OCI-LY3 (cell line): ENCODE data around the gene GART.

Experiments used
- H2AFZ ChIP-seq: fragments of 200-600, 300-600 bp; shearing (Covaris generic); 2 replicates; pipeline ENCODE4 v1.6.0; 2014; ENCODE audit warnings: antibody characterized with exemption, low read depth, low read length
- H3K27ac ChIP-seq: fragments of 200-600, 300-600 bp; sonication (generic); 2 replicates; pipeline ENCODE4 v1.5.1; 2014; ENCODE audit warnings: mild to moderate bottlenecking, low read length, moderate library complexity, mixed read lengths
- H3K27me3 ChIP-seq: fragments of 200-600, 300-600 bp; sonication (generic); 2 replicates; pipeline ENCODE4 v1.6.1; 2014; ENCODE audit warnings: low read depth, low read length, mixed read lengths
- H3K36me3 ChIP-seq: fragments of 200-600, 300-600 bp; sonication (generic); replicated peaks from 2 replicates; pipeline ENCODE3; 2014; ENCODE audit warnings: low read depth, low read length, mixed read lengths
- H3K4me1 ChIP-seq: fragments of 300-600, 200-600 bp; sonication (generic); 2 replicates; pipeline ENCODE4 v1.6.1; 2014; ENCODE audit warnings: low read length, mixed read lengths
- H3K4me2 ChIP-seq: fragments of 200-600, 300-600 bp; sonication (generic); 2 replicates; pipeline ENCODE4 v1.6.1; 2014; ENCODE audit warnings: low read length, mixed read lengths
- H3K4me3 ChIP-seq: fragments of 300-600, 200-600 bp; sonication (generic); 2 replicates; pipeline ENCODE4 v1.5.1; 2014; ENCODE audit warnings: antibody characterized with exemption, mild to moderate bottlenecking, low read length, moderate library complexity
- H3K79me2 ChIP-seq: fragments of 300-600, 200-600 bp; shearing (Covaris generic); 2 replicates; pipeline ENCODE4 v1.6.1; 2014; ENCODE audit warnings: mild to moderate bottlenecking, low read length, mixed read lengths
- H3K9ac ChIP-seq: fragments of 300-600, 200-600 bp; shearing (Covaris generic); 2 replicates; pipeline ENCODE4 v1.6.0; 2014; ENCODE audit warnings: mild to moderate bottlenecking, low read length, moderate library complexity
- H3K9me3 ChIP-seq: fragments of 200-600, 300-600 bp; shearing (Covaris generic); 2 replicates; pipeline ENCODE4 v1.6.1; 2014; ENCODE audit warnings: low read length, mixed read lengths; ENCODE audit not compliant: insufficient read depth
- H4K20me1 ChIP-seq: fragments of 200-600, 300-600 bp; sonication (generic); 2 replicates; pipeline ENCODE4 v1.6.1; 2016; ENCODE audit warnings: low read length, mixed read lengths; ENCODE audit not compliant: insufficient read depth
- CTCF ChIP-seq: fragments of 200-600, 300-600 bp; sonication (generic); IDR thresholded peaks from 2 replicates; pipeline ENCODE4 v1.5.1; 2014; ENCODE audit warnings: antibody characterized with exemption, low read length, low read depth
- EZH2phosphoT487 ChIP-seq: fragments of 200-600 bp; shearing (Covaris generic); IDR thresholded peaks from 2 replicates; pipeline ENCODE4 v1.6.1; 2018; ENCODE audit warnings: antibody characterized with exemption, mixed run types, low read depth

GART gene

GRCh38 chr21:33541105-33541711, 709 bp downstream of the GART start:
- Histone ChIP-seq H3K36me3 (peaks cover 34% of the 10 kb centered on the region), H3K4me2 (peak overlapping the region; percentile 78), H3K9me3 (no peaks in the 10 kb centered on the region), H3K9ac (peak overlapping the region; percentile 92), H4K20me1 (peaks cover 28% of the 10 kb centered on the region), H3K27ac (peak overlapping the region; percentile 93), H3K4me1 (peaks cover 21% of the 10 kb centered on the region), H3K4me3 (peak overlapping the region; percentile 85), H2AFZ (no peak overlapping the region), H3K79me2 (peaks cover 84% of the 10 kb centered on the region), H3K27me3 (no peaks in the 10 kb centered on the region)
- TF ChIP-seq EZH2phosphoT487 (no peak), CTCF (no peak)

- peak overlapping the region; percentile 85 for H3K4me3 ChIP-seq
- H3K27ac ChIP-seq: no peak overlapping the region
- H3K4me2 ChIP-seq: peak overlapping the region; percentile 78
- TF ChIP-seq EZH2phosphoT487: no peak
- no peak for TF ChIP-seq CTCF
- peaks cover 32% of the 10 kb centered on the region for H3K36me3 ChIP-seq
- H2AFZ ChIP-seq: no peak overlapping the region
- no peak overlapping the region for H3K9ac ChIP-seq
- no peaks in the 10 kb centered on the region for H3K27me3 ChIP-seq
- peaks cover 19% of the 10 kb centered on the region for H3K4me1 ChIP-seq
- peaks cover 83% of the 10 kb centered on the region for H3K79me2 ChIP-seq
- peaks cover 24% of the 10 kb centered on the region for H4K20me1 ChIP-seq
- H3K9me3 ChIP-seq: no peaks in the 10 kb centered on the region
Measured at GRCh38 chr21:33540711-33541104, 1.2 kb downstream of the GART start.

- peaks cover 13% of the 10 kb centered on the region for H4K20me1 ChIP-seq
- H3K4me1 ChIP-seq: peaks cover 10% of the 10 kb centered on the region; the same call in 1 of the 2 replicates
- H3K27ac ChIP-seq: no peak overlapping the region
- H3K4me3 ChIP-seq: no peak overlapping the region
- H3K79me2 ChIP-seq: peaks cover 72% of the 10 kb centered on the region
- no peak for TF ChIP-seq CTCF
- no peak for TF ChIP-seq EZH2phosphoT487
- peaks cover 40% of the 10 kb centered on the region for H3K36me3 ChIP-seq
- no peaks in the 10 kb centered on the region for H3K27me3 ChIP-seq
- H2AFZ ChIP-seq: no peak overlapping the region
- H3K9ac ChIP-seq: no peak overlapping the region
- no peak overlapping the region for H3K4me2 ChIP-seq
- H3K9me3 ChIP-seq: no peaks in the 10 kb centered on the region
Measured at GRCh38 chr21:33539616-33540015, 2.3 kb downstream of the GART start.

- Histone ChIP-seq H3K27me3 (no peaks in the 10 kb centered on the region), H3K9ac (no peak overlapping the region), H3K36me3 (peaks cover 51% of the 10 kb centered on the region), H3K4me1 (peaks cover 7% of the 10 kb centered on the region; the same call in 1 of the 2 replicates), H3K79me2 (peaks cover 51% of the 10 kb centered on the region), H3K4me3 (no peak overlapping the region), H3K27ac (no peak overlapping the region), H4K20me1 (no peaks in the 10 kb centered on the region), H2AFZ (no peak overlapping the region), H3K4me2 (no peak overlapping the region), H3K9me3 (no peaks in the 10 kb centered on the region)
- TF ChIP-seq EZH2phosphoT487 (no peak), CTCF (no peak)
Measured at GRCh38 chr21:33537212-33537611, 4.7 kb downstream of the GART start.
